CD4-positive, alpha-beta T cell treated with Interferon gamma for 1 hour (primary cell): Measurements from ENCODE around the gene ITSN1.
A peak's percentile ranks its signal among the peaks of the same experiment; 100 is the strongest.
"Not testable (repeated sequence)": the region's sequence is repeated elsewhere in the genome, so short reads cannot be mapped to it uniquely, and the experiment has no call there.

ENCODE experiments used
- DNase-seq: peaks from one replicate; pipeline ENCODE4 v3.0.0-alpha.2; 2020

The ITSN1 gene

GRCh38 chr21:33642027-33642895 lies at the start of gene ITSN1:
ITSN1 (plus strand) TSS chr21:33642501; CDS start chr21:33718829, 76,328 bp downstream.
- DNase-seq = peak; percentile 99

- DNase-seq = no peak
Observed at GRCh38 chr21:33598051-33598450, 44.2 kb upstream of the ITSN1 start.

- DNase-seq = no peak
Observed at GRCh38 chr21:33608559-33608958, 33.7 kb upstream of the ITSN1 start.

- DNase-seq = no peak
Observed at GRCh38 chr21:33611006-33611744, 31.1 kb upstream of the ITSN1 start.

- not testable (repeated sequence) for DNase-seq
Observed at GRCh38 chr21:33617565-33617964, 24.7 kb upstream of the ITSN1 start.

- no peak for DNase-seq
Observed at GRCh38 chr21:33618407-33618806, 23.9 kb upstream of the ITSN1 start.

- no peak for DNase-seq
Observed at GRCh38 chr21:33619726-33620125, 22.6 kb upstream of the ITSN1 start.

- no peak for DNase-seq
Observed at GRCh38 chr21:33622253-33622652, 20.0 kb upstream of the ITSN1 start.

- DNase-seq = not testable (repeated sequence)
Observed at GRCh38 chr21:33626151-33626550, 16.1 kb upstream of the ITSN1 start.

GRCh38 chr21:33634254-33634653 lies 8.0 kb upstream of the ITSN1 start:
- no peak for DNase-seq

- DNase-seq = no peak
Observed at GRCh38 chr21:33640697-33641351, 1.5 kb upstream of the ITSN1 start.

GRCh38 chr21:33641352-33642026 lies 812 bp upstream of the ITSN1 start, which contains the start of gene CRYZL1:
CRYZL1 (minus strand) TSS chr21:33641741; CDS start chr21:33631551, 10,190 bp downstream.
- peak; percentile 100 for DNase-seq

GRCh38 chr21:33642896-33643657 lies 776 bp downstream of the ITSN1 start:
- no peak for DNase-seq

GRCh38 chr21:33643658-33644311 lies 1.5 kb downstream of the ITSN1 start:
- DNase-seq = no peak

GRCh38 chr21:33644383-33645074 lies 2.2 kb downstream of the ITSN1 start:
- DNase-seq = no peak

GRCh38 chr21:33645730-33646129 lies 3.4 kb downstream of the ITSN1 start:
- DNase-seq = no peak

- DNase-seq = no peak
Observed at GRCh38 chr21:33647587-33647986, 5.3 kb downstream of the ITSN1 start.

GRCh38 chr21:33648555-33648954 lies 6.3 kb downstream of the ITSN1 start:
- DNase-seq = no peak

GRCh38 chr21:33650230-33650629 lies 7.9 kb downstream of the ITSN1 start:
- DNase-seq = no peak

- no peak for DNase-seq
Observed at GRCh38 chr21:33650929-33651509, 8.7 kb downstream of the ITSN1 start.
